Natural killer cell treated with Interleukin-12 subunit alpha and Interleukin-12 subunit beta and Interleukin-15 and Interleukin-18, amount 100 ng/mL, for 72 hours (primary cell): ENCODE data around the gene GUCD1. TPM values are rescaled to one million over a fixed set of nuclear protein-coding genes. Genes with fewer than 3 reads are reported as not detected.

ENCODE experiments used
- ATAC-seq, 2 donors: fragments of 150-1000 bp; cut with Tn5 transposase in 1 of 2; sonication (Bioruptor Pico), chemical (Tn5 transposase) in 1 of 2; 2 replicates each; pipeline ENCODE4 v1.10.0; 2021
- DNase-seq: peaks from one replicate; pipeline ENCODE4 v3.0.0; 2022; ENCODE audit warnings: low spot score
- H3K27ac Mint-ChIP-seq, 2 donors: 1 replicate in 1 of 2; 2 replicates in 1 of 2; pipeline ENCODE4 v1.8.0; 2022; ENCODE audit warnings: mixed read lengths in 2 of 2, mild to moderate bottlenecking in 1 of 2, moderate library complexity in 1 of 2
- H3K27me3 Mint-ChIP-seq, 2 donors: 1 replicate in 1 of 2; 2 replicates in 1 of 2; pipeline ENCODE4 v1.8.0; 2022; ENCODE audit warnings: mixed read lengths in 2 of 2
- H3K36me3 Mint-ChIP-seq: one replicate; pipeline ENCODE4 v1.8.0; 2022; ENCODE audit warnings: mixed read lengths
- H3K4me1 Mint-ChIP-seq, 2 donors: 1 replicate in 1 of 2; 2 replicates in 1 of 2; pipeline ENCODE4 v1.8.0; 2022; ENCODE audit warnings: low read depth in 2 of 2, mixed read lengths in 2 of 2, mild to moderate bottlenecking in 1 of 2
- H3K4me3 Mint-ChIP-seq: one replicate; pipeline ENCODE4 v1.8.0; 2022; ENCODE audit warnings: mixed read lengths
- H3K9me3 Mint-ChIP-seq: 2 replicates; pipeline ENCODE4 v1.8.0; 2022; ENCODE audit warnings: mixed read lengths
- total RNA-seq, 2 donors: library from RNA; stranded (reverse); gene quantifications; one replicate each; pipeline ENCODE4 v1.2.3, GENCODE V29; 2022

The GUCD1 gene
- total RNA-seq, 2 donors from 2014 or later: 105 to 111 TPM

- no peak for ATAC-seq
- no peaks in the 10 kb centered on the region for H3K36me3 Mint-ChIP-seq
- peaks cover 17 to 37% of the 10 kb centered on the region in 2 donors for H3K4me1 Mint-ChIP-seq
- no peak overlapping the region for H3K27ac Mint-ChIP-seq
- DNase-seq: no peak
- H3K27me3 Mint-ChIP-seq: no peaks in the 10 kb centered on the region
- H3K9me3 Mint-ChIP-seq: no peaks in the 10 kb centered on the region
- no peak overlapping the region for H3K4me3 Mint-ChIP-seq
Measured at GRCh38 chr22:24518228-24518627, 36.7 kb downstream of the GUCD1 start.

DNA sequence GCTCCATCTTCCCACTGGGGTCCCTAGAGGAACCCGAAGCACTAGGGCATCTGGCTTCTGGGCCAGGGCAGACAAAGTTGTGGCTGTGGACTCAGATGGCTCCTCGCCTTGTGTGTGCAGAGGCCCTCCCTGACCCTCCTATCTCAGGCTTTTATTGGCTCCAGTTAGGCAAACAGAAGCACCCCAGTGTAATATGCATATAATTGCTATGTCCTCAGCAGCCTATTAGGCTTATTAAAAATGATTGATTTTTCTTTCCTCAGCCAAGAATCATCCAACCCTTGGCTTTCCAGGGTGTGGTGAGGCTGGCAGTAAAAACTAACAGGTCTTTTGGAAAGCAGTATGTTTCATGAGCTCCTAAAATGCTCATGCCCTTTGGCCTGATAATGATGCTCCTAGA lies 37.5 kb downstream of the GUCD1 start:
- Mint-ChIP-seq H3K36me3 (no peaks in the 10 kb centered on the region), H3K27me3 (no peaks in the 10 kb centered on the region), H3K27ac (peak overlapping the region in 1 of 2 donors; percentile 87)

GRCh38 chr22:24516301-24516737 lies 38.6 kb downstream of the GUCD1 start:
- H3K9me3 Mint-ChIP-seq: no peaks in the 10 kb centered on the region
- H3K36me3 Mint-ChIP-seq: no peaks in the 10 kb centered on the region
- ATAC-seq: peak; percentile 58 to 80

More for the DNA sequence above, 37.5 kb downstream of the GUCD1 start:
- H3K9me3 Mint-ChIP-seq: no peaks in the 10 kb centered on the region
- H3K4me3 Mint-ChIP-seq: no peak overlapping the region
- H3K4me1 Mint-ChIP-seq: peaks cover 22 to 40% of the 10 kb centered on the region in 2 donors
- ATAC-seq (no peak), DNase-seq (no peak)

DNA sequence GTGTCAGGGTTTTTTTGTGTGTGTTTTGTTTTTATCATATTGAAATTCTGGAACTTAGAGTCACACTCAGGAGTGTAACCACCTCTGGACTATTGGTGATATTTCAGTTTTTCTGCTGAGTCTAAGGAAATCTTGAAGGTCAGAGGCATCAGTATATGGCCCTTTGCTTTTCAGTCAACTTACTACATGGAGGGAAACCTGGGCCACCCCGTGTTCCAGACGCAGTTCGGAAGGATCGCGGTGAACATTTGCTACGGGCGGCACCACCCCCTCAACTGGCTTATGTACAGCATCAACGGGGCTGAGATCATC lies 40.0 kb downstream of the GUCD1 start:
- H3K27me3 Mint-ChIP-seq: no peaks in the 10 kb centered on the region
- no peaks in the 10 kb centered on the region for H3K9me3 Mint-ChIP-seq
- peak overlapping the region; percentile 17 for H3K4me3 Mint-ChIP-seq
- H3K36me3 Mint-ChIP-seq: no peaks in the 10 kb centered on the region
- no peak for DNase-seq
- peaks cover 37 to 53% of the 10 kb centered on the region in 2 donors for H3K4me1 Mint-ChIP-seq
- peak overlapping the region in 1 of 2 donors; percentile 87 for H3K27ac Mint-ChIP-seq
- no peak for ATAC-seq

More at GRCh38 chr22:24516301-24516737, 38.6 kb downstream of the GUCD1 start:
- no peaks in the 10 kb centered on the region for H3K27me3 Mint-ChIP-seq
- DNase-seq: no peak
- H3K4me3 Mint-ChIP-seq: no peak overlapping the region
- peak overlapping the region in 1 of 2 donors; percentile 87 for H3K27ac Mint-ChIP-seq
- H3K4me1 Mint-ChIP-seq: peaks cover 24 to 40% of the 10 kb centered on the region in 2 donors

GRCh38 chr22:24514241-24515026 lies 40.5 kb downstream of the GUCD1 start:
- Mint-ChIP-seq H3K9me3 (no peaks in the 10 kb centered on the region), H3K4me3 (peak overlapping the region; percentile 17), H3K27me3 (no peaks in the 10 kb centered on the region), H3K27ac (peak overlapping the region in 1 of 2 donors; percentile 87), H3K4me1 (peaks cover 43 to 53% of the 10 kb centered on the region in 2 donors), H3K36me3 (no peaks in the 10 kb centered on the region)
- ATAC-seq: peak; percentile 50 to 68
- DNase-seq: no peak

DNA sequence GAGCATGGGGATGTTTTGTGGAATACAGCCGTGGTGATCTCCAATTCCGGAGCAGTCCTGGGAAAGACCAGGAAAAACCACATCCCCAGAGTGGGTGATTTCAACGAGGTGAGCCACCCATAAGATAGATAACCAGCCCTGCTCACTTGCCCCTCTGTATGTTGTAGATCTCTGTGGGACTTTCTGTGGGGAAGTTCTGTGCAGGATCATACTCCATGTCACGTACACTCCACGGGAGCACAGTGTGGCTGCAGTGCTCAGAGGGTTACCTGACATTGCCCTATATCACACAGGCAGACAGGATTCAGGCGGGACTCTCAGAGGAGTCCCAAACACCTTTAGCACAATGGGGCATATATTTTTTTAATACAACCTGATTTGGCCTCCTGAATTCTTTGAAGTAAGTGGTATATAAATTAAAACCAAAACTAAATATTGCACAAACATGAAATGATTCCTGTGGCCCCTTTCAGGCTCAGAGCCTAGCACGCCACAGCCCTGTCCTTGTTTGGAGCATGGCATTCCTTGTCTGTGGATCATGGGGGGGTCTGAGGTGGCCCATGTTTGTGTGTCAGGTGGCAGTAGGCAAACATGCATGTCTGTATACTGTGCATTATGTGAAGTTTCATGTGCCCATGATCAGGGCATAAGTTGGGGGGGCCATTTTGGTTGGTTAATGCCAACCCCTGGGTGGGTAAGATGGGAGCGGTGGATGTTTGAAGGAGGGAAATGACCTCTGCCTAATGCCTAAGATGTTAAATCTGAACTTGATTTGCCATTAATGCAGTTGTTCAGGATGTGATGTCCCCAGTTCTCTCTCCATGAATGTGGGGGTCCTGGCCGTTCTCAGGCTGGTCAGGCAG lies 41.3 kb downstream of the GUCD1 start:
- H3K27ac Mint-ChIP-seq: peak overlapping the region in 1 of 2 donors; percentile 87
- no peak for ATAC-seq
- H3K36me3 Mint-ChIP-seq: no peaks in the 10 kb centered on the region
- peak overlapping the region; percentile 10 for H3K4me3 Mint-ChIP-seq
- peaks cover 43 to 51% of the 10 kb centered on the region in 2 donors for H3K4me1 Mint-ChIP-seq
- no peaks in the 10 kb centered on the region for H3K9me3 Mint-ChIP-seq
- H3K27me3 Mint-ChIP-seq: no peaks in the 10 kb centered on the region
- no peak for DNase-seq

DNA sequence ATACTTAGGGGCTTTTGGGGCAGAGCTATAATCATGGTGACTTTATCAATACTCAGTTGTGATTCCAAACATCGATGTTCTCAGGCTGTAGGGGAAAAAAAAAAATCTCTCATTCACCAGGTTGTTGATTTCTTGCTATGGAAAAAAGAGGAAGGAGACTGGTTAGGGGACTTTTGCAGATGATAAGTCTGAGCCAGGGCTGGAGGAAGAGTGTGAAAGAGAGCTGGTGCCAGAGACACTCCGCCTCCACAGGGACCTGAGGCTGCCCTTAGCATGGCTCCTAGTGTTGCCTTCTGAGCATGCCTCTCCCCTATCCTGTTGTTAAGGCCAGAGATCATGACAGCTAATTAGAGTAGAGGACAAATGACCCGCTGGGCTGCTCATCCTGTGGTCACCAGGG lies 42.9 kb downstream of the GUCD1 start:
- Mint-ChIP-seq H3K36me3 (no peaks in the 10 kb centered on the region), H3K9me3 (no peaks in the 10 kb centered on the region), H3K4me3 (peak overlapping the region; percentile 46), H3K4me1 (peaks cover 43 to 48% of the 10 kb centered on the region in 2 donors), H3K27me3 (no peaks in the 10 kb centered on the region), H3K27ac (peak overlapping the region; percentile 44 to 85)
- ATAC-seq (no peak), DNase-seq (no peak)

GRCh38 chr22:24510637-24511625 lies 44.0 kb downstream of the GUCD1 start:
- peak overlapping the region; percentile 44 to 85 for H3K27ac Mint-ChIP-seq
- no peaks in the 10 kb centered on the region for H3K27me3 Mint-ChIP-seq
- no peaks in the 10 kb centered on the region for H3K9me3 Mint-ChIP-seq
- peak; percentile 69 to 80 for ATAC-seq
- H3K4me1 Mint-ChIP-seq: peaks cover 49 to 51% of the 10 kb centered on the region in 2 donors
- DNase-seq: no peak
- peak overlapping the region; percentile 69 for H3K4me3 Mint-ChIP-seq
- H3K36me3 Mint-ChIP-seq: no peaks in the 10 kb centered on the region

- Mint-ChIP-seq H3K27ac (peak overlapping the region in 1 of 2 donors; percentile 5), H3K4me3 (no peak overlapping the region), H3K9me3 (no peaks in the 10 kb centered on the region), H3K27me3 (no peaks in the 10 kb centered on the region), H3K36me3 (no peaks in the 10 kb centered on the region), H3K4me1 (peaks cover 46 to 50% of the 10 kb centered on the region in 2 donors)
- DNase-seq (no peak), ATAC-seq (no peak)
Measured at GRCh38 chr22:24507716-24508115, 47.2 kb downstream of the GUCD1 start.

- DNase-seq: no peak
- Mint-ChIP-seq H3K9me3 (no peaks in the 10 kb centered on the region), H3K4me1 (peaks cover 45 to 50% of the 10 kb centered on the region in 2 donors), H3K36me3 (no peaks in the 10 kb centered on the region), H3K4me3 (no peak overlapping the region), H3K27ac (peak overlapping the region in 1 of 2 donors; percentile 66), H3K27me3 (no peaks in the 10 kb centered on the region)
- no peak for ATAC-seq
Measured at GRCh38 chr22:24506802-24507438, 48.0 kb downstream of the GUCD1 start.

GRCh38 chr22:24504956-24505736 lies 49.8 kb downstream of the GUCD1 start:
- Mint-ChIP-seq H3K4me3 (no peak overlapping the region), H3K4me1 (peaks cover 29 to 34% of the 10 kb centered on the region in 2 donors), H3K27me3 (no peaks in the 10 kb centered on the region), H3K9me3 (no peaks in the 10 kb centered on the region), H3K36me3 (no peaks in the 10 kb centered on the region), H3K27ac (peak overlapping the region in 1 of 2 donors; percentile 84)
- DNase-seq (no peak), ATAC-seq (no peak)

- ATAC-seq (no peak), DNase-seq (no peak)
- H3K27ac Mint-ChIP-seq: peak overlapping the region in 1 of 2 donors; percentile 84
- no peaks in the 10 kb centered on the region for H3K9me3 Mint-ChIP-seq
- H3K36me3 Mint-ChIP-seq: no peaks in the 10 kb centered on the region
- H3K4me1 Mint-ChIP-seq: peaks cover 28 to 30% of the 10 kb centered on the region in 2 donors
- no peak overlapping the region for H3K4me3 Mint-ChIP-seq
- no peaks in the 10 kb centered on the region for H3K27me3 Mint-ChIP-seq
Measured at GRCh38 chr22:24504540-24504939, 50.4 kb downstream of the GUCD1 start.
